Measurements from ENCODE around the gene SLC6A16.
A peak's percentile ranks its signal among the peaks of the same experiment; 100 is the strongest.
"Not testable (repeated sequence)": the region's sequence is repeated elsewhere in the genome, so short reads cannot be mapped to it uniquely, and the experiment has no call there.

SLC6A16 gene

DNA sequence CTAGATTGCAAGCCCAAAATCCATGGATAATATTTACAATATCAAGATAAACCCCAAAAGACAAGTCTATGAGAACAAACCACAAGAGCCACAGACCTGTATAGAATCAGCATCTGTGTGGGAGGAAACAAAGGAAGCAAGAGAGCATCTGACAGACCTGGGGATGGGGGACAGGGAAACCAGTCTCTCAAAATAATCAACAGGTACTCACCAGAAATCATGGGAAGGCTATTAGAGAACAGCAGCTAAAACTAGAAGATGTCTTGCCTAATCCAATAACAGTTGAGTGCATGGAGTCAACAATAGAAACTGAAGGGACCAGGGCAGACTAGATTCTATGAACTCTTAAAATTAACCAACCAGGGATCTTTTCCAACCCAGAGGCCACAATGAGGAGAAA is 8.7 kb downstream of the SLC6A16 start:
- no peak for DNase-seq
- no peaks in the 10 kb centered on the region for H3K36me3 ChIP-seq
- peaks cover 4% of the 10 kb centered on the region; the same call in 1 of the 2 replicates for H3K27me3 ChIP-seq
- TF ChIP-seq, protein P1, sequence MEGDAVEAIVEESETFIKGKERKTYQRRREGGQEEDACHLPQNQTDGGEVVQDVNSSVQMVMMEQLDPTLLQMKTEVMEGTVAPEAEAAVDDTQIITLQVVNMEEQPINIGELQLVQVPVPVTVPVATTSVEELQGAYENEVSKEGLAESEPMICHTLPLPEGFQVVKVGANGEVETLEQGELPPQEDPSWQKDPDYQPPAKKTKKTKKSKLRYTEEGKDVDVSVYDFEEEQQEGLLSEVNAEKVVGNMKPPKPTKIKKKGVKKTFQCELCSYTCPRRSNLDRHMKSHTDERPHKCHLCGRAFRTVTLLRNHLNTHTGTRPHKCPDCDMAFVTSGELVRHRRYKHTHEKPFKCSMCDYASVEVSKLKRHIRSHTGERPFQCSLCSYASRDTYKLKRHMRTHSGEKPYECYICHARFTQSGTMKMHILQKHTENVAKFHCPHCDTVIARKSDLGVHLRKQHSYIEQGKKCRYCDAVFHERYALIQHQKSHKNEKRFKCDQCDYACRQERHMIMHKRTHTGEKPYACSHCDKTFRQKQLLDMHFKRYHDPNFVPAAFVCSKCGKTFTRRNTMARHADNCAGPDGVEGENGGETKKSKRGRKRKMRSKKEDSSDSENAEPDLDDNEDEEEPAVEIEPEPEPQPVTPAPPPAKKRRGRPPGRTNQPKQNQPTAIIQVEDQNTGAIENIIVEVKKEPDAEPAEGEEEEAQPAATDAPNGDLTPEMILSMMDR (IDR thresholded peaks at IDR 0.05; ENCODE audit: low read depth, low read length), result no peak
- no peak overlapping the region for H3K4me3 ChIP-seq (ENCODE audit: low read depth, low read length)
- H3K4me1 ChIP-seq, result no peaks in the 10 kb centered on the region
- no peaks in the 10 kb centered on the region for H3K9me3 ChIP-seq

DNA sequence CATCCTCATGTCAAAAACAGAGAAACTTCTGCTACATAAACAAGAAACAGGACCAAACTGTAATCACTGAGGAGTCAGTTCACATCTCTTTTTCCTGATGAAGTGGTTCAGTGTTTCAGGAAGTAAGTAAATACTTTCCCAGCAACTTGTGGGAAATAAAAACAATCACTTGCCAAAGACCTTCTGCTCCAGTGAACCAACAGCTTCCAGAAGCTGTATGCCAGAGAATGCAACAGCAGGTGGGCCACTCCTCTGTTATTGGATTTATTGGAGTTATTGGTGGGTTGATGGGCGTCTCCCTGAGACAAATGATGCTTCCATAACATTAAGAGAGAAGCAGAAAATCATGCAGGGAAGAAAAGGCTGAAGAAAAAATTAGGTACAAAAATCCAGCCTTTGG is 9.9 kb downstream of the SLC6A16 start:
- Histone ChIP-seq H3K4me1 (no peaks in the 10 kb centered on the region), H3K27me3 (peaks cover 4% of the 10 kb centered on the region; the same call in 1 of the 2 replicates), H3K36me3 (no peaks in the 10 kb centered on the region), H3K4me3 (ENCODE audit: low read depth, low read length) (no peak overlapping the region), H3K9me3 (no peaks in the 10 kb centered on the region)
- TF ChIP-seq, protein P1 (IDR thresholded peaks at IDR 0.05; ENCODE audit: low read depth, low read length), result no peak
- no peak for DNase-seq

DNA sequence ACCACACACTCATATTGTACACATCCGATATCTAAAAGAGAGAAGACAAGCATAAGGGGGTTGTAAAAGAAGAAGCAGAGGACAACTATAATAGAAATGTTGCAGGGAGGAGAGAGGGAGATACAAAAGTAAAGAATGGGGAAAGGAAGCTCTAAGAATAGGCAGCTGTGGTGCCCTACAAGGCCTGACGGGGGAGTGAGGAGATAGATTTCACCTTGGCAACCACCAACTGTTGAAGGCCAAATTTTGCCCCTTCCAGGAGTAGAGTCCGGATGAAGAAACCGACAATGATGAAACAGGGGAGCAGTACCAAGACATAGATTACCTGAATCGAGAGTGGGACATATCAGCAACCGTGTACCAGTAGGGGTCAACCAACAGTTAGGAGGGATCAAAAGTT is 15.9 kb downstream of the SLC6A16 start:
- H3K9me3 ChIP-seq, result no peaks in the 10 kb centered on the region
- no peak for DNase-seq
- H3K36me3 ChIP-seq, result no peaks in the 10 kb centered on the region
- H3K4me1 ChIP-seq, result no peaks in the 10 kb centered on the region
- TF ChIP-seq, protein P1 (IDR thresholded peaks at IDR 0.05; ENCODE audit: low read depth, low read length), result no peak
- H3K4me3 ChIP-seq (ENCODE audit: low read depth, low read length), result no peak overlapping the region
- H3K27me3 ChIP-seq, result peaks cover 7% of the 10 kb centered on the region; the same call in 1 of the 2 replicates

DNA sequence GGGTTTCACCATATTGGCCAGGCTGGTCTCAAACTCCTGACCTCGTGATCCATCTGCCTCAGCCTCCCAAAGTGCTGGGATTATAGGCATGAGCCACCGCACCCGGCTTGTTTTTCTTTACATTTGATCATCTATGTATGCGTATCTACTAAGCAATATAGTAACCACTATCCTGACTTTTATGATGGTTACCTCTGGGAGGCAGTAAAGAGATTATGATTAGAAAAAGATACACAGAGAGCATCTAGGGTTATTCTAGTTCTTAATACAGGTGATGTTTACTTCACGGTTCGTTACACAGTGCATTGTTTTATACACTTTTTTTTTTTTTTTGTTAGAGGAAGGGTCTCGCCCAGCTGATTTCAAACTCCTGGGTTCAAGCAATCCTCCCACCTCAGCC is 18.3 kb downstream of the SLC6A16 start:
- H3K4me3 ChIP-seq (ENCODE audit: low read depth, low read length); H3K36me3 ChIP-seq; H3K4me1 ChIP-seq; H3K27me3 ChIP-seq; H3K9me3 ChIP-seq; DNase-seq: not testable (repeated sequence)

DNA sequence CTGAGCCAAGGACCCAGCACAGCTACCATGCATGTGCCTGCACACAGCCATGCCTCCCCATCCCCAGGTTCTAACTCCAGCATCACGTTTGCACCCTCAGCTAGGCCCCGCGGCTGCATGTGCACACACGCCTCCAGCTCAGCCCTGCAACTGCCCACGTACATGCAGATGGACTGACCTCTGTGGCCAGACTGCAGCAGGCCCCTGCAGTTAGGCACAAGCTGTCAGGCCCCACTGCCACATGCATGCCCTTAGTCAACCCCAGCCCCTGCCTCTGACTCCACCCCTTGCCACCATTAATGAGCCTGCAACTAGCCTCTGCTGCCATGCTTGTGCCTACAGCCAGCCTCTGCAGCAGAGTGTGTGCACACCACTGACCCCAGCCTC is 23.1 kb downstream of the SLC6A16 start:
- Histone ChIP-seq H3K9me3 (no peaks in the 10 kb centered on the region), H3K27me3 (0 out of 2 replicates have a peak, but pooled peaks cover 2% of the 10 kb centered on the region), H3K4me1 (no peaks in the 10 kb centered on the region), H3K4me3 (ENCODE audit: low read depth, low read length) (no peak overlapping the region), H3K36me3 (no peaks in the 10 kb centered on the region)
- TF ChIP-seq, protein P1 (IDR thresholded peaks at IDR 0.05; ENCODE audit: low read depth, low read length), result no peak
- DNase-seq, result no peak

DNA sequence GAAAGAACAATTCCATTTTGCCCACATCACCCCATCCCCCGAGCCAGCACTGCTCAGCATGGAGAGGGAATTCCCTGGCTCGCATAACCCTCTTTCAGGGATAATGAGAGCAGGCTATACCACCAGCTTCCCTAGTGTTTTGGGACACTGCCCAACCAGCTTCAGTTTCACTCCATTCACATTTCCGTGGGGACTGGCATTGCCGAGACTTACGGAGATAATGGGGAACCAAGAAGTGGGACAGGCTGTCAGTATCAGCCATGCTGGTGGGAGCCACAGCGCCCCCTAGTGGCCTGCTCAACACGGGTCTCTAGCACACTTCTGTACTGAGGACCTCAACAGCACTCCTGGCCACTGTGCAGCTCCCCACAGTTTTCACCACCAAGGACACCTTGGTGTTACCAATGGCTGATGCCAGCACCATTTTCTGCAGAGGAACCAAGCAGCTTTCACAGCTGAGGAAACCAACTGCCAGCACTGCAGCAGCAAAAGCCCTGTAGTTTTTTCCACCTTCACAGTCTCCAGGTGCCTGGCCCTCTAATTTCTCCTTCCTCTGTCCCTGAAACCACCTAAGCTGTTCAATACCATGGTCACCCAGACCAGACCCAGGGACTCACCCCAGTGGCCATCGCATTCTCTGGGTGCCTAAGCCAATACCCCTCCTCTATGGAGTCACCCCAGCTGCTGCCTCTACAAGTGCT is 23.7 kb downstream of the SLC6A16 start:
- Histone ChIP-seq H3K27me3 (peaks cover 2% of the 10 kb centered on the region; the same call in 1 of the 2 replicates), H3K36me3 (no peaks in the 10 kb centered on the region), H3K4me1 (no peaks in the 10 kb centered on the region), H3K9me3 (no peaks in the 10 kb centered on the region), H3K4me3 (ENCODE audit: low read depth, low read length) (peak overlapping the region; percentile 43)
- peak; percentile 85 for DNase-seq
- TF ChIP-seq, protein P1 (IDR thresholded peaks at IDR 0.05; ENCODE audit: low read depth, low read length), result peak; percentile 97

DNA sequence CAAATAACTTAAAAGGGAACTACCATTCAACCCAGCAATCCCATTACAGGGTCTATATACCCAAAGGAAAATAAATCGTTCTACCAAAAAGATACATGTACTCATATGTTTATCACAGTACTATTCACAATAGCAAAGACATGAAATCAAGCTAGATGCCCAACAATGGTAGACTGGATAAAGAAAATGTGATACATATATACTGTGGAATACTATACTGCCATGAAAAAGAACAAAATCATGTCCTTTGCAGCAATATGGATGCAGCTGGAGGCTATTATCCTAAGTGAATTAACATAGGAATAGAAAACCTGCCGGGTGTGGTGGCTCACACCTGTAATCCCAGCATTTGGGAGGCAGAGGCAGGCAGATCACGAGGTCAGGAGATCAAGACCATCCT is 26.3 kb downstream of the SLC6A16 start:
- not testable (repeated sequence) for H3K9me3 ChIP-seq; DNase-seq; H3K27me3 ChIP-seq; H3K4me3 ChIP-seq (ENCODE audit: low read depth, low read length); H3K36me3 ChIP-seq; H3K4me1 ChIP-seq

Data from BE2C (cell line).